Measurements from ENCODE around the gene IKZF2. TPM values are rescaled to one million over a fixed set of nuclear protein-coding genes. Genes with fewer than 3 reads are reported as not detected.

Gene IKZF2
- total RNA-seq, 1 donor from 2014 or later = 21.9 TPM

DNA sequence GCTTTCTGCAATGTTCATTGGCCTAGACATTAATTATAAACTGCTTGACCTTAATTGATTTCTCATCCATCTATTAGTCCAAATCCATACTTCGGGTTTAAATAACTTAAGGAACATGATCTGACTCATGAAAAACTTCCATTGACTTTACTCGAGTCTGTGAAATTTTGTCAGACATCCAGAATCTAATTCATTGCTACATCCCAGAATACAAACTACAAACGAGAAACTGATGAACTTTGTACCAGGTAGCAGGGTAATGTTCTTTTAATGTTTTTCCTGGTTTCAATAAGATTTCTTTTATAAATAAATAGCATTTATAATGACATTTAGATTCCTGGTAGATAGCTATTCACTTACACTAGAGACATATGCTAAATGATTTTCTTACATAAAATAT, 36.0 kb upstream of the IKZF2 start:
- no peaks in the 10 kb centered on the region for H3K27me3 Mint-ChIP-seq
- H3K9me3 Mint-ChIP-seq (ENCODE audit: low read depth) = no peaks in the 10 kb centered on the region
- no peak for DNase-seq (ENCODE audit: low spot score, unreplicated experiment)
- TF ChIP-seq, protein P1, sequence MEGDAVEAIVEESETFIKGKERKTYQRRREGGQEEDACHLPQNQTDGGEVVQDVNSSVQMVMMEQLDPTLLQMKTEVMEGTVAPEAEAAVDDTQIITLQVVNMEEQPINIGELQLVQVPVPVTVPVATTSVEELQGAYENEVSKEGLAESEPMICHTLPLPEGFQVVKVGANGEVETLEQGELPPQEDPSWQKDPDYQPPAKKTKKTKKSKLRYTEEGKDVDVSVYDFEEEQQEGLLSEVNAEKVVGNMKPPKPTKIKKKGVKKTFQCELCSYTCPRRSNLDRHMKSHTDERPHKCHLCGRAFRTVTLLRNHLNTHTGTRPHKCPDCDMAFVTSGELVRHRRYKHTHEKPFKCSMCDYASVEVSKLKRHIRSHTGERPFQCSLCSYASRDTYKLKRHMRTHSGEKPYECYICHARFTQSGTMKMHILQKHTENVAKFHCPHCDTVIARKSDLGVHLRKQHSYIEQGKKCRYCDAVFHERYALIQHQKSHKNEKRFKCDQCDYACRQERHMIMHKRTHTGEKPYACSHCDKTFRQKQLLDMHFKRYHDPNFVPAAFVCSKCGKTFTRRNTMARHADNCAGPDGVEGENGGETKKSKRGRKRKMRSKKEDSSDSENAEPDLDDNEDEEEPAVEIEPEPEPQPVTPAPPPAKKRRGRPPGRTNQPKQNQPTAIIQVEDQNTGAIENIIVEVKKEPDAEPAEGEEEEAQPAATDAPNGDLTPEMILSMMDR (IDR thresholded peaks at IDR 0.05; ENCODE audit: unreplicated experiment) = no peak
- H3K4me3 Mint-ChIP-seq (ENCODE audit: low read depth) = no peak overlapping the region
- peaks cover 1% of the 10 kb centered on the region for H3K36me3 Mint-ChIP-seq (ENCODE audit: insufficient read depth)
- no peak overlapping the region for H3K27ac Mint-ChIP-seq
- H3K4me1 Mint-ChIP-seq (ENCODE audit: low read depth) = peaks cover 23% of the 10 kb centered on the region

- Mint-ChIP-seq H3K36me3 (ENCODE audit: insufficient read depth) (peaks cover 1% of the 10 kb centered on the region), H3K4me1 (ENCODE audit: low read depth) (peaks cover 23% of the 10 kb centered on the region)
These were observed 33.9 kb upstream of the IKZF2 start for GRCh38 chr2:213185147-213185822.

DNA sequence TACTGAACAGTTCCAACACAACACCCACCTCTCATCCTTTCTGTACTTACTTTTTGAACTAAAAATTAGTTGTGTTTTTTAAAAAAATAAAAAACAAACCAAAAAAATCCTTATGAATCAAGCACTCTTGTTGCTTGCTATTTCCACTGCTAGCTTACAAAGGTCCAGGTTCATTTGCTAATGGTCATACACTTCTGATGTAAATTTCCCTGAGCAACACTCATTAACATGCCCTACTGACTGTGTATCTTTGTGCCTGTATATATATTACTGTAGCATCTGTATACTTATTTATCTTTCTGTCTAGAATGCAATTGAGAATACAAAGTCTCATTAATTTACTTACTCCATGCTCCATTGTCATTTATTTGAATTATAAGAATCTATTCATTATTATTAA, 30.3 kb upstream of the IKZF2 start:
- Mint-ChIP-seq H3K36me3 (ENCODE audit: insufficient read depth) (no peaks in the 10 kb centered on the region), H3K4me1 (ENCODE audit: low read depth) (peaks cover 1% of the 10 kb centered on the region), H3K27me3 (no peaks in the 10 kb centered on the region), H3K9me3 (ENCODE audit: low read depth) (no peaks in the 10 kb centered on the region), H3K27ac (no peak overlapping the region), H3K4me3 (ENCODE audit: low read depth) (no peak overlapping the region)
- TF ChIP-seq, protein P1 (IDR thresholded peaks at IDR 0.05; ENCODE audit: unreplicated experiment) = no peak
- DNase-seq (ENCODE audit: low spot score, unreplicated experiment) = no peak

More at GRCh38 chr2:213185147-213185822, 33.9 kb upstream of the IKZF2 start:
- no peaks in the 10 kb centered on the region for H3K27me3 Mint-ChIP-seq
- DNase-seq (ENCODE audit: low spot score, unreplicated experiment) = no peak
- no peak overlapping the region for H3K27ac Mint-ChIP-seq
- no peak overlapping the region for H3K4me3 Mint-ChIP-seq (ENCODE audit: low read depth)
- no peaks in the 10 kb centered on the region for H3K9me3 Mint-ChIP-seq (ENCODE audit: low read depth)
- TF ChIP-seq, protein P1 (IDR thresholded peaks at IDR 0.05; ENCODE audit: unreplicated experiment) = no peak

DNA sequence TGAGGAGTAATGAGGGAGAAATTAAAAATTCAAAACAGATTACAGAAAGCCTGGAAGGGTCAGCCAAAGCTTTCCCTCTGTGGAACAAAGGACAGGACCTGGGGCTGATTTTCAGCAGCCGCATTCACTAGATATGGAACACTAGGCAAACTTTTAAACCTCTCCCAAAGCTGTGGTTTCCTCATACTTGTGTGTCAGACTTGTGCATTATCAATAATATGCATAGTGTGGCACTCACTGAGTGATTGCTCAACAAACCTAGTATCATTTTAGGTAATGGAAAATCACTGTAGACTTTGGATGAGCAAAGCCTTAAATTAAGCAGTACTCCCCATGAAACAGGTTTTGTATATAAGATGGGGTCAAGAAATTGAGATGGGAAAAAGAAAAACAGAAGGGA, 26.3 kb upstream of the IKZF2 start:
- no peak overlapping the region for H3K4me3 Mint-ChIP-seq (ENCODE audit: low read depth)
- TF ChIP-seq, protein P1 (IDR thresholded peaks at IDR 0.05; ENCODE audit: unreplicated experiment) = no peak
- H3K36me3 Mint-ChIP-seq (ENCODE audit: insufficient read depth) = no peaks in the 10 kb centered on the region
- H3K27ac Mint-ChIP-seq = no peak overlapping the region
- no peak for DNase-seq (ENCODE audit: low spot score, unreplicated experiment)
- peaks cover under 1% of the 10 kb centered on the region for H3K4me1 Mint-ChIP-seq (ENCODE audit: low read depth)
- no peaks in the 10 kb centered on the region for H3K9me3 Mint-ChIP-seq (ENCODE audit: low read depth)
- no peaks in the 10 kb centered on the region for H3K27me3 Mint-ChIP-seq

GRCh38 chr2:213175673-213176247, 24.3 kb upstream of the IKZF2 start:
- no peaks in the 10 kb centered on the region for H3K36me3 Mint-ChIP-seq (ENCODE audit: insufficient read depth)
- TF ChIP-seq, protein P1 (IDR thresholded peaks at IDR 0.05; ENCODE audit: unreplicated experiment) = no peak
- H3K4me1 Mint-ChIP-seq (ENCODE audit: low read depth) = peaks cover 4% of the 10 kb centered on the region
- no peak overlapping the region for H3K4me3 Mint-ChIP-seq (ENCODE audit: low read depth)
- DNase-seq (ENCODE audit: low spot score, unreplicated experiment) = no peak
- H3K27ac Mint-ChIP-seq = no peak overlapping the region
- H3K9me3 Mint-ChIP-seq (ENCODE audit: low read depth) = no peaks in the 10 kb centered on the region
- no peaks in the 10 kb centered on the region for H3K27me3 Mint-ChIP-seq
